Stimulated activated CD4-positive, alpha-beta T cell treated with anti-CD3 and anti-CD28 coated beads, Interleukin-15, amount 100 ng/mL, for 48 hours (primary cell): ENCODE results near the gene PCSK4.

Experiments
- DNase-seq, 2 donors: peaks; one replicate each; pipeline ENCODE4 v3.0.0-alpha.2; 2020; ENCODE audit warnings: low read depth in 2 of 2

Gene PCSK4

GRCh38 chr19:1438035-1438932 is 51.9 kb downstream of the PCSK4 start, which contains the start of gene RPS15:
Gene RPS15, plus strand, starts transcription at chr19:1438396. Its CDS starts 30 bp downstream, at chr19:1438426.
- DNase-seq: peak; percentile 92 to 93

- DNase-seq: no peak
Measured at GRCh38 chr19:1437609-1438008, 52.5 kb downstream of the PCSK4 start.

GRCh38 chr19:1435378-1435989 is 54.7 kb downstream of the PCSK4 start:
- no peak for DNase-seq

GRCh38 chr19:1434577-1435060 is 55.5 kb downstream of the PCSK4 start:
- no peak for DNase-seq

- DNase-seq: no peak
Measured at GRCh38 chr19:1434040-1434366, 56.1 kb downstream of the PCSK4 start.

GRCh38 chr19:1433119-1434039 is 56.8 kb downstream of the PCSK4 start:
- DNase-seq: no peak

- no peak for DNase-seq
Measured at GRCh38 chr19:1432507-1432887, 57.7 kb downstream of the PCSK4 start.

- DNase-seq: no peak
Measured at GRCh38 chr19:1431759-1432506, 58.2 kb downstream of the PCSK4 start.
